ENCODE data around the gene C3orf49.

The C3orf49 gene

GRCh38 chr3:63830526-63830925 lies 11.4 kb downstream of the C3orf49 start:
- no peak for ATAC-seq
- Mint-ChIP-seq H3K4me1 (no peaks in the 10 kb centered on the region), H3K4me3 (no peak overlapping the region), H3K27ac (no peak overlapping the region), H3K9me3 (no peaks in the 10 kb centered on the region), H3K27me3 (no peaks in the 10 kb centered on the region)
- no peak for DNase-seq

GRCh38 chr3:63832395-63832794 lies 13.3 kb downstream of the C3orf49 start:
- H3K27ac Mint-ChIP-seq = no peak overlapping the region
- no peak overlapping the region for H3K4me3 Mint-ChIP-seq
- DNase-seq = no peak
- H3K27me3 Mint-ChIP-seq = no peaks in the 10 kb centered on the region
- no peaks in the 10 kb centered on the region for H3K9me3 Mint-ChIP-seq
- H3K4me1 Mint-ChIP-seq = no peaks in the 10 kb centered on the region
- ATAC-seq = no peak

GRCh38 chr3:63841704-63842103 lies 22.6 kb downstream of the C3orf49 start:
- Mint-ChIP-seq H3K27ac (no peak overlapping the region), H3K27me3 (no peaks in the 10 kb centered on the region), H3K4me3 (no peak overlapping the region), H3K4me1 (peaks cover 10% of the 10 kb centered on the region), H3K9me3 (no peaks in the 10 kb centered on the region)
- ATAC-seq (no peak), DNase-seq (no peak)

- DNase-seq (no peak), ATAC-seq (no peak)
- H3K4me1 Mint-ChIP-seq = peaks cover 10% of the 10 kb centered on the region
- H3K27me3 Mint-ChIP-seq = no peaks in the 10 kb centered on the region
- no peaks in the 10 kb centered on the region for H3K9me3 Mint-ChIP-seq
- no peak overlapping the region for H3K27ac Mint-ChIP-seq
- no peak overlapping the region for H3K4me3 Mint-ChIP-seq
These were observed 23.0 kb downstream of the C3orf49 start for GRCh38 chr3:63842127-63842526.

GRCh38 chr3:63845215-63845614 lies 26.1 kb downstream of the C3orf49 start:
- no peak overlapping the region for H3K4me3 Mint-ChIP-seq
- no peak for DNase-seq
- no peaks in the 10 kb centered on the region for H3K27me3 Mint-ChIP-seq
- H3K4me1 Mint-ChIP-seq = peaks cover 10% of the 10 kb centered on the region
- H3K9me3 Mint-ChIP-seq = no peaks in the 10 kb centered on the region
- no peak for ATAC-seq
- no peak overlapping the region for H3K27ac Mint-ChIP-seq

GRCh38 chr3:63847718-63848450 lies 28.8 kb downstream of the C3orf49 start:
- H3K27me3 Mint-ChIP-seq = no peaks in the 10 kb centered on the region
- no peak overlapping the region for H3K27ac Mint-ChIP-seq
- H3K4me3 Mint-ChIP-seq = no peak overlapping the region
- ATAC-seq = no peak
- H3K4me1 Mint-ChIP-seq = peaks cover 10% of the 10 kb centered on the region
- no peaks in the 10 kb centered on the region for H3K9me3 Mint-ChIP-seq
- DNase-seq = no peak

- Mint-ChIP-seq H3K27ac (no peak overlapping the region), H3K4me3 (no peak overlapping the region), H3K4me1 (peaks cover 10% of the 10 kb centered on the region), H3K27me3 (no peaks in the 10 kb centered on the region), H3K9me3 (no peaks in the 10 kb centered on the region)
- DNase-seq (no peak), ATAC-seq (no peak)
These were observed 30.1 kb downstream of the C3orf49 start for GRCh38 chr3:63849175-63849574.

- H3K27me3 Mint-ChIP-seq = no peaks in the 10 kb centered on the region
These were observed 32.2 kb downstream of the C3orf49 start for GRCh38 chr3:63851287-63851686.

GRCh38 chr3:63853106-63853505 lies 34.0 kb downstream of the C3orf49 start:
- no peaks in the 10 kb centered on the region for H3K9me3 Mint-ChIP-seq

More at GRCh38 chr3:63851287-63851686, 32.2 kb downstream of the C3orf49 start:
- Mint-ChIP-seq H3K4me3 (no peak overlapping the region), H3K9me3 (no peaks in the 10 kb centered on the region), H3K27ac (no peak overlapping the region), H3K4me1 (peaks cover 9% of the 10 kb centered on the region)
- DNase-seq = no peak
- no peak for ATAC-seq

GRCh38 chr3:63855333-63855940 lies 36.3 kb downstream of the C3orf49 start:
- H3K4me3 Mint-ChIP-seq = no peak overlapping the region
- no peak overlapping the region for H3K27ac Mint-ChIP-seq
- no peak for ATAC-seq
- peaks cover 24% of the 10 kb centered on the region for H3K4me1 Mint-ChIP-seq
- H3K27me3 Mint-ChIP-seq = no peaks in the 10 kb centered on the region
- no peaks in the 10 kb centered on the region for H3K9me3 Mint-ChIP-seq
- DNase-seq = no peak

More at GRCh38 chr3:63853106-63853505, 34.0 kb downstream of the C3orf49 start:
- Mint-ChIP-seq H3K27ac (no peak overlapping the region), H3K4me3 (no peak overlapping the region), H3K4me1 (peaks cover 10% of the 10 kb centered on the region), H3K27me3 (no peaks in the 10 kb centered on the region)
- no peak for DNase-seq
- no peak for ATAC-seq

- no peaks in the 10 kb centered on the region for H3K27me3 Mint-ChIP-seq
- H3K4me1 Mint-ChIP-seq = peaks cover 43% of the 10 kb centered on the region
These were observed 38.2 kb downstream of the C3orf49 start for GRCh38 chr3:63857311-63857710.

GRCh38 chr3:63860776-63861175 lies 41.7 kb downstream of the C3orf49 start:
- DNase-seq (no peak), ATAC-seq (no peak)
- Mint-ChIP-seq H3K27me3 (no peaks in the 10 kb centered on the region), H3K9me3 (no peaks in the 10 kb centered on the region), H3K4me3 (no peak overlapping the region), H3K4me1 (peaks cover 56% of the 10 kb centered on the region), H3K27ac (no peak overlapping the region)

More at GRCh38 chr3:63857311-63857710, 38.2 kb downstream of the C3orf49 start:
- ATAC-seq (no peak), DNase-seq (no peak)
- Mint-ChIP-seq H3K4me3 (no peak overlapping the region), H3K9me3 (no peaks in the 10 kb centered on the region), H3K27ac (no peak overlapping the region)

GRCh38 chr3:63861306-63861705 lies 42.2 kb downstream of the C3orf49 start:
- no peak for DNase-seq
- Mint-ChIP-seq H3K4me3 (no peak overlapping the region), H3K4me1 (peaks cover 54% of the 10 kb centered on the region), H3K27ac (no peak overlapping the region), H3K9me3 (no peaks in the 10 kb centered on the region), H3K27me3 (no peaks in the 10 kb centered on the region)
- no peak for ATAC-seq

- DNase-seq (peak in 1 of 2 donors; percentile 4), ATAC-seq (peak; percentile 3)
- Mint-ChIP-seq H3K27me3 (no peaks in the 10 kb centered on the region), H3K4me1 (peaks cover 63% of the 10 kb centered on the region), H3K27ac (peak overlapping the region; percentile 99 to 100), H3K4me3 (peak overlapping the region; percentile 80 to 99), H3K9me3 (no peaks in the 10 kb centered on the region)
These were observed 43.7 kb downstream of the C3orf49 start for GRCh38 chr3:63862804-63863149.

GRCh38 chr3:63863150-63864007 lies 44.3 kb downstream of the C3orf49 start, which contains the start of the genes ATXN7 and THOC7:
TSS of gene ATXN7 (plus strand) at chr3:63863867. CDS start at chr3:63912599, 48,732 bp downstream.
TSS of gene THOC7 (minus strand) at chr3:63863805. CDS start at chr3:63863790, 15 bp downstream.
- H3K4me3 Mint-ChIP-seq = peak within 1 kb of the TSS; percentile 90 to 99
- ATAC-seq (peak; percentile 80), DNase-seq (peak; percentile 67 to 72)
- peaks cover 63% of the 10 kb centered on the region for H3K4me1 Mint-ChIP-seq
- no peaks in the 10 kb centered on the region for H3K27me3 Mint-ChIP-seq
- peak within 1 kb of the TSS; percentile 99 to 100 for H3K27ac Mint-ChIP-seq
- H3K9me3 Mint-ChIP-seq = no peaks in the 10 kb centered on the region

Data from stimulated activated naive CD8-positive, alpha-beta T cell treated with anti-CD3 and anti-CD28 coated beads, Interleukin-15, amount 100 ng/mL, for 72 hours (primary cell).